Esophagus (tissue), 2 donors: ENCODE measurements around the gene TMCC1. TPM values are rescaled to one million over a fixed set of nuclear protein-coding genes. Genes with fewer than 3 reads are reported as not detected.

ENCODE experiments used
- H3K27ac ChIP-seq, 2 donors: one replicate each; pipeline ENCODE4 v1.5.1; 2013; ENCODE audit warnings: low read depth in 2 of 2, mild to moderate bottlenecking in 2 of 2, inconsistent platforms in 1 of 2, low read length in 1 of 2, moderate library complexity in 1 of 2
- H3K27me3 ChIP-seq, 2 donors: one replicate each; pipeline ENCODE4 v1.6.1; 2013; ENCODE audit warnings: low read length in 2 of 2, control low read depth in 1 of 2, mild to moderate bottlenecking in 1 of 2; ENCODE audit not compliant: insufficient read depth in 2 of 2, control insufficient read depth in 1 of 2
- H3K36me3 ChIP-seq, 2 donors: one replicate each; pipeline ENCODE4 v1.6.1; 2013; ENCODE audit warnings: low read length in 1 of 2; ENCODE audit not compliant: control insufficient read depth in 2 of 2, insufficient read depth in 2 of 2
- H3K4me1 ChIP-seq, 2 donors: one replicate each; pipeline ENCODE4 v1.6.1; 2013; ENCODE audit warnings: low read length in 1 of 2; ENCODE audit not compliant: control insufficient read depth in 2 of 2, insufficient read depth in 2 of 2
- H3K4me3 ChIP-seq, 2 donors: one replicate each; pipeline ENCODE4 v1.5.1; 2013; ENCODE audit warnings: low read length in 2 of 2, mild to moderate bottlenecking in 2 of 2, low read depth in 1 of 2, moderate library complexity in 1 of 2
- H3K9me3 ChIP-seq, 2 donors: one replicate each; pipeline ENCODE4 v1.6.1; 2013; ENCODE audit warnings: mild to moderate bottlenecking in 2 of 2, low read depth in 1 of 2, low read length in 1 of 2, moderate library complexity in 1 of 2; ENCODE audit not compliant: control insufficient read depth in 2 of 2, insufficient read depth in 1 of 2
- WGBS, 2 donors: extraction: QIAGEN DNeasy Blood & Tissue Kit; methylation state at CpG; one replicate each; pipeline ENCODE4 v1.1.7; 2013; 5-methylcytosine and 5-hydroxymethylcytosine counted together
- polyA plus RNA-seq, 2 donors: library from polyadenylated mRNA; stranded (reverse); fragments of 200-250 nt; gene quantifications; one replicate each; pipeline ENCODE4 v1.2.3, GENCODE V29; 2013
- donor health status: healthy with polysubstance abuse.
- donor health status: Bipolar disorder and iron deficiency.

The TMCC1 gene
- polyA plus RNA-seq, 2 donors, result 8.4 to 9.5 TPM

DNA sequence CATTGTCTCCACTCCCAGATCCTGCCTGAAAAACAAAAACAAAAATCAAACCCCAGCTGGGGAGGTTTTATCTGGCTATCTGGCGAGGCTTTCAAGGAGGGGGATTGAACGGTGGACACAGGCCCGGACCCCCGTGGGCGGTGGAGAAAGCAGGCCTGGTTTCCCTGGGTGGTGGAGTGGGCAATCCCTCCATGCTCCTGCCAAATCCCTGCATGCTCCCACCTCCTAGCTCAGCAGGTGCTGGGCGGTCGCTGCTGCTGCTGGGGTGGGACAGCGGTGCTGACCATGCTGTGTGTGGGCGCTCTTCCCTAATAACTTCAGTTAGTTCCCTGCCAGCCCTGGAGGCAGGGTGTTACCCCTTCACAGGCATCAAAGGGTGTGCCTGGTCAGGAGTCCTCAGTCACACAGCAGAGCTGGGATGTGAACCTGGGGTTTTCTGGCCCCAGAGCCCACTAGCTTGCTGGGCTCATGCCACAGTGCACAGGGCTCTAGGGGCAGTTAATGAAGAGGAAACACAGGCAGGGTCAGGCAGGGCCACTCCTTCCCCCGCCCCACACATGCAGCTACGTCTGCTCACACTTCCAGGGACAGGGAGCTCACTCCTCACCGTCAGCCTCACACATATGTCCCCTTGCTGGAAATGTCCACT, 271.2 kb downstream of the TMCC1 start:
- no peaks in the 10 kb centered on the region for H3K9me3 ChIP-seq
- WGBS, 2 donors, result 64 to 70% methylated on average over 12 of the region's 12 CpGs
- peak overlapping the region; percentile 27 to 70 for H3K27ac ChIP-seq
- H3K4me1 ChIP-seq, result peaks cover 2 to 18% of the 10 kb centered on the region in 2 donors
- no peaks in the 10 kb centered on the region for H3K27me3 ChIP-seq
- no peak overlapping the region for H3K4me3 ChIP-seq
- H3K36me3 ChIP-seq, result no peaks in the 10 kb centered on the region

DNA sequence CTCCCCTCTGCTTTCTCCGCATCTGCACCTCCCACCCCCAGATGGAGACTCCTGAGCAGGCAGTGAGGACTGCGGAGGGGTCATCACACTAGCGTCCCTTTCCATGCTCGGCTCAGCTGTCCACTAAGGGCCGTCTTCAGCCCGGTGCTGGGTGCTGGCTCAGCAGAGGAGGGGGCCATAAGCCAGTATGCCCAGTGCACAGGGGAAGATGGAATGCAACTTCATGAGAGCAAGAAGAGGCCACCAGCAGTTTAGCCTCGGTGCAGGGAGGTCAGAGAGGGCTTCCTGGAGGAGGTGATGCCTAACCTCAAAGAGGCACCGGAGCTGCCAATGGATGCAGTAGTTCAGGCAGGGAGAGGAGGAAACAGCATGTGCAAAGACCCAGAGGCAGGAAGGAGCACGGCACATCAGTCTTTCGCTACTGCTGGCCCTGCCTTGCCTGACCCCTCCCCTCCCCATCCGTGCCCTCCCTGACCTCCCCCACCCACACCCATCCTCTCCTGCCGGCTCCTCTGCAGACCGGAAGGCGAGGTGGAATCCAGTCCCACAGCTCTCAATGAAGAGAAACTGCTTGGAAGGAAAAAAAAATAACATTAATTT, 271.8 kb downstream of the TMCC1 start:
- H3K36me3 ChIP-seq, result no peaks in the 10 kb centered on the region
- WGBS, 2 donors, result 73 to 74% methylated on average over 12 to 14 of the region's 14 CpGs
- no peak overlapping the region for H3K27ac ChIP-seq
- no peaks in the 10 kb centered on the region for H3K27me3 ChIP-seq
- H3K4me1 ChIP-seq, result peaks cover 2 to 18% of the 10 kb centered on the region in 2 donors
- no peaks in the 10 kb centered on the region for H3K9me3 ChIP-seq
- H3K4me3 ChIP-seq, result no peak overlapping the region

- H3K9me3 ChIP-seq, result no peaks in the 10 kb centered on the region
- 79 to 83% methylated on average over 18 of the region's 18 CpGs for WGBS, 2 donors
- no peaks in the 10 kb centered on the region for H3K27me3 ChIP-seq
- H3K36me3 ChIP-seq, result no peaks in the 10 kb centered on the region
- no peak overlapping the region for H3K4me3 ChIP-seq
- H3K4me1 ChIP-seq, result peaks cover 2 to 16% of the 10 kb centered on the region in 2 donors
- no peak overlapping the region for H3K27ac ChIP-seq
Observed at GRCh38 chr3:129620828-129621559, 272.5 kb downstream of the TMCC1 start.

GRCh38 chr3:129619726-129620162, 273.8 kb downstream of the TMCC1 start:
- no peak overlapping the region for H3K4me3 ChIP-seq
- H3K9me3 ChIP-seq, result no peaks in the 10 kb centered on the region
- no peaks in the 10 kb centered on the region for H3K36me3 ChIP-seq
- WGBS, 2 donors, result 77 to 88% methylated on average over 6 of the region's 6 CpGs
- peaks cover 0 to 9% of the 10 kb centered on the region in 2 donors for H3K4me1 ChIP-seq
- no peaks in the 10 kb centered on the region for H3K27me3 ChIP-seq
- H3K27ac ChIP-seq, result peak overlapping the region in 1 of 2 donors; percentile 27

DNA sequence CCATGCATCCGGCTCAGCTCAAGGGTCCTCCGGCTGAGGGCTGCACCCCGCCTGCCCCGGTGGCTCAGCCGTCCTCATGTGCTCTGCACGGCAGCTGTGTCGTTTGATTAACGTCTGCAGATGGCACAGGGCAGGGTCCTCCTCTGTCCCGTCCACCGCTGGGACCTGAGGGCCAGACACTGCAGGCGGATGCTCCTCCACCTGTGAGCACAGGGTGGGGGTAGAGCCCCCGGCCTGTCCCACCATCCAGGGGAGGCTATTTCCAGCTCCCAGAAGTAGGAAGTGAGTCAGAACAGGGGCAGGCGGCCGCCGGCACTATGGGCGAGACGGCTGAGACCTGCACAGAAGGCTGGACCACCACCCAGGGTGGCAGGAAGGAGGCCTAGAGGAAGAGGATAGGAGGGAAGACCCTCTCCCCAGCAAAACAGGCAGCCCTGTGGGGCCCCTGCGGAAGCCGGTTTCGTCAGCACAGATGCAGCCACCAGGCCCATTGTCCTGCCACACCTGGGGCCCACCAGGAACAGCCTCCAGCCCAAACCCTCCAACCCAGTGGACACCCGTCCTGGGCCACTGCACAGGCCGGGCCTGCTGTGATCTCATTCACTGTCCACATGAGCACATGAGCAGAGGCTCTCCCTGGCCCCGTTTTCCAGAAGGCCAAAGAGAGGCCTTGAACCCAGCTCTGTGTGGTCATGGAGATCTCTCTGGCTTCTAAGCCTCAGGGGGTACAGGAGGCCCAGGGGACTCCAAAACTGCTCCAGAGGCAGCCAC, 274.4 kb downstream of the TMCC1 start:
- Histone ChIP-seq H3K27ac (peak overlapping the region; percentile 22 to 27), H3K4me1 (peaks cover 0 to 7% of the 10 kb centered on the region in 2 donors), H3K36me3 (no peaks in the 10 kb centered on the region), H3K4me3 (no peak overlapping the region), H3K9me3 (no peaks in the 10 kb centered on the region), H3K27me3 (no peaks in the 10 kb centered on the region)
- 70 to 76% methylated on average over 21 to 23 of the region's 23 CpGs for WGBS, 2 donors

- WGBS, 2 donors, result 76 to 79% methylated on average over 15 of the region's 15 CpGs
- Histone ChIP-seq H3K4me1 (peaks cover 0 to 7% of the 10 kb centered on the region in 2 donors), H3K27me3 (no peaks in the 10 kb centered on the region), H3K27ac (peak overlapping the region in 1 of 2 donors; percentile 22), H3K36me3 (no peaks in the 10 kb centered on the region), H3K4me3 (no peak overlapping the region), H3K9me3 (no peaks in the 10 kb centered on the region)
Observed at GRCh38 chr3:129618186-129618820, 275.2 kb downstream of the TMCC1 start.

GRCh38 chr3:129617381-129618185, 275.9 kb downstream of the TMCC1 start:
- H3K27me3 ChIP-seq, result no peaks in the 10 kb centered on the region
- WGBS, 2 donors, result 77 to 80% methylated on average over 12 of the region's 12 CpGs
- H3K4me3 ChIP-seq, result no peak overlapping the region
- H3K4me1 ChIP-seq, result peaks cover 0 to 4% of the 10 kb centered on the region in 2 donors
- no peaks in the 10 kb centered on the region for H3K9me3 ChIP-seq
- H3K36me3 ChIP-seq, result no peaks in the 10 kb centered on the region
- H3K27ac ChIP-seq, result no peak overlapping the region

GRCh38 chr3:129616713-129617112, 276.8 kb downstream of the TMCC1 start:
- H3K36me3 ChIP-seq, result no peaks in the 10 kb centered on the region
- H3K9me3 ChIP-seq, result no peaks in the 10 kb centered on the region
- no peaks in the 10 kb centered on the region for H3K27me3 ChIP-seq
- WGBS, 2 donors, result 38 to 43% methylated on average over 5 of the region's 5 CpGs
- H3K4me1 ChIP-seq, result peaks cover 0 to 4% of the 10 kb centered on the region in 2 donors
- peak overlapping the region; percentile 24 to 39 for H3K27ac ChIP-seq
- H3K4me3 ChIP-seq, result no peak overlapping the region
